NB4 (cell line): ENCODE data around the gene PHACTR2.

ENCODE experiments used
- CTCF ChIP-seq: IDR thresholded peaks from one replicate; pipeline ENCODE4 v1.5.1; 2012; ENCODE audit warnings: low read depth, low read length
- MYC ChIP-seq: IDR thresholded peaks from 2 replicates; pipeline ENCODE4 v1.6.1; 2011; ENCODE audit warnings: low read depth, low read length
- POLR2A ChIP-seq: IDR thresholded peaks from 2 replicates; pipeline ENCODE4 v1.6.1; 2011; ENCODE audit warnings: mild to moderate bottlenecking; ENCODE audit not compliant: insufficient read length; ENCODE audit errors: extremely low read depth
- TF ChIP-seq, protein P1 (sequence below): IDR thresholded peaks from 2 replicates; pipeline ENCODE4 v1.6.1; 2011; ENCODE audit warnings: low read depth, low read length

DNA sequence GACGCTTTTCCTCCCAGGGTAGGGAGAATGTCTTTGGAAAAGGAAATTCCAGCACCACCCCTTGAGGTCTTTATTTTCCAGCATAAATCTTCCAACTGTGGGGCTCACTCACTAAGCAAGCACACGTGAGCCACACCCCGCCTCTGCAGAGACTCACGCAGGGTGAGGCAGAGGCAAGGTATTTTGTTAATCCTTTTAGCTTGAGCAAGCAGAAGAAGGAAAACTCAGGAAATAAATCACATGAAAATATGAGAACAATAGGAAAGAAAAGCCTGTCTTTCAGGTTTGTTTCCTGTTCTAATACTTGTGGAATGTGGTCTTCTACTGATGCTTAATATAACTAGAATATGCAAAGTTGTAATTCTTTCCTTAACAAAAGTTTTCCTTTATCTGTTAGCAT, 4.1 kb upstream of the PHACTR2 start:
- TF ChIP-seq CTCF, result no peak
- TF ChIP-seq, protein P1, sequence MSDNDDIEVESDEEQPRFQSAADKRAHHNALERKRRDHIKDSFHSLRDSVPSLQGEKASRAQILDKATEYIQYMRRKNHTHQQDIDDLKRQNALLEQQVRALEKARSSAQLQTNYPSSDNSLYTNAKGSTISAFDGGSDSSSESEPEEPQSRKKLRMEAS, result no peak
- TF ChIP-seq POLR2A, result no peak
- no peak for TF ChIP-seq MYC
